Activated CD8-positive, alpha-beta memory T cell treated with anti-CD3 and anti-CD28 coated beads, Interleukin-2, amount 50 U/mL, for 24 hours (primary cell): Measurements from ENCODE around the gene DSPP.
"Not testable (repeated sequence)": the region's sequence is repeated elsewhere in the genome, so short reads cannot be mapped to it uniquely, and the experiment has no call there.

Source experiments
- DNase-seq: peaks from one replicate; pipeline ENCODE4 v3.0.0-alpha.2; 2020; ENCODE audit errors: extremely low read depth

Gene DSPP

DNA sequence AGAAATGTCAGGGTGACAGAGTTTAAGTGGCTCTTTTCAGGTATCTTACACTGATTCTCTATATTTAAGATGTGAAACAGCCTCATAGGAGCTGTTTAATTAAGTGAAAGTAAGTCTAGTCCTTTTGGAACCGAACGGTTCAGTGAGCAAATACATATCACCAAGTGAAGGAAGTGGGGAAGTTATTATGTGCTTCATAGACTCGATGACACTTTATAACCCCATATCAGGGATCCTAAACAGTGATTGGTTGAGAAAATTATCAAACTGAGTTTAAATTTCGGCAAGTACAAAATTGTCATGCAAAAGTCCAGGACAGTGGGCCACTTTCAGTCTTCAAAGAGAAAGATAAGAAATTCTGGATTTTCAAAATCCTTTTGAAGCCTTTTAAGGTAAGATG is at the start of gene DSPP:
DSPP (plus strand) TSS at position 301 of the 400 bp plus-strand sequence. CDS start 2,380 bp downstream, outside the sequence.
- DNase-seq: no peak

GRCh38 chr4:87559090-87559837 is 49.1 kb upstream of the DSPP start:
- no peak for DNase-seq

GRCh38 chr4:87560802-87561201 is 47.5 kb upstream of the DSPP start:
- no peak for DNase-seq

GRCh38 chr4:87565746-87566145 is 42.6 kb upstream of the DSPP start:
- no peak for DNase-seq

DNA sequence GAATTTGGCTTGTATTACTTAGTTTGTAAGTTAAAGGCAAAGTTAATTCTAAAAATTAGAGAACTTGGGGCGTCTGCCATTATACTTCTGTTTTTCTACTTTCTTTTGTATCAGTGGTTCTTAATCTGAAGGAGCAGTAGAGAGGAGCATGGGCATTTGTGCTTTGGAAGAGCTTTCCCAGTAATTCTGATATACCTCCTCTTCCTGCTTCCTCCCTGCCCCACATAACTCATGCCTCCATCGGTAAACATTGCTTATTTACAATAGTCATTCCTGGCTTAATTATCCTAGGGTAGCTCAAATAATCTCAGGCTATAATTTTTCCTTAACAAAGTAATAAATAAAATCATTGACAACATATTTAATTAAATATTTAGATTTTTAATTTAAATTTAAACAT is 42.1 kb upstream of the DSPP start:
- DNase-seq: no peak

DNA sequence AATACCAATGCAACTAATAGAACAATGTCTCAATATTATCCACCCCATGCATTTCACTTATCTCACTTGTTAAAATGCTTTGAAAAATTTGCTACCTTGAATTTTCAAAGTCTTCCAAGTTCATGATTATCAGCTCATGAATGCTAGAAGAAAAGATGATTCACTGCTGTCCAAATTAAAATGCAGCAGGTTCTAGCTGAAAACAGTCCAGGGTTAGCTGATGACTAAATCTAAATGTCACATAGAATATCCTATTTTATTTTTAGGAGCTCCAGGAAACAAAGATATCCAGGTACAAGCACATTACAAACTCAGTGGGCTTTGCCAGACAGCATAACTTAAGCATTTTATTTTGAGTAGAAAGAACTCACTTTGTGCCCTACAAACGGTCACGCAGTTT is 41.1 kb upstream of the DSPP start:
- no peak for DNase-seq

- DNase-seq: no peak
Observed at GRCh38 chr4:87570290-87570805, 38.0 kb upstream of the DSPP start.

DNA sequence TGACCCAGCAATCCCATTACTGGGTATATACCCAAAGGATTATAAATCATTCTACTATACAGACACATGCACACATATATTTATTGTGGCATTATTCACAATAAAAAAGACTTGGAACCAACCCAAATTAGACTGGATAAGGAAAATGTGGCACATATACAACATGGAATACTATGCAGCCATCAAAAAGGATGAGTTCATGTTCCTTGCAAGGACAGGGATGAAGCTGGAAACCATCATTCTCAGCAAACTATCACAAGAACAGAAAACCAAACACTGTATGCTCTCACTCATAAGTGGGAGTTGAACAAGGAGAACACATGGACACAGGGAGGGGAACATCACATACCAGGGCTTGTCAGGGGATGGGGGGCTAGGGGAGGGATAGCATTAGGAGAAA is 34.0 kb upstream of the DSPP start:
- DNase-seq: not testable (repeated sequence)

DNA sequence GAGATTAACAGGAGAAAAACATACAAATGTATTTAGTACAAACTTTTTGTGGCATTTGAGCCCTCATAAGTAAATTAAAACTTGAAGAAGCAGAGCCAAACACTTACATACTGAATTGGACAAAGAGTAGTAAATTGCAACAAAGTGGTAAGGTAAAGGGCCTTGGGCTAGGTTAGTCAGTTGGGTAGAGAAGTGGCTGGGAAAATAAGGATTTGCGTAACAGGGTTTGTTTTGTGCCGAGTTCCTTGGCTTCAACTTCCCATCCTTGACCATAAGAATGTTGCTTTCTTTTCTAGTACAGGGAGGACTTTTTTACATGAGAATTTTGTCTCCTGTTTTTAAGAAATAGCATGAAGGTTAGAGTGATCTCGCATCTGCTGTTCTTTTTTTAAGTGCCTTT is 33.3 kb upstream of the DSPP start:
- no peak for DNase-seq

DNA sequence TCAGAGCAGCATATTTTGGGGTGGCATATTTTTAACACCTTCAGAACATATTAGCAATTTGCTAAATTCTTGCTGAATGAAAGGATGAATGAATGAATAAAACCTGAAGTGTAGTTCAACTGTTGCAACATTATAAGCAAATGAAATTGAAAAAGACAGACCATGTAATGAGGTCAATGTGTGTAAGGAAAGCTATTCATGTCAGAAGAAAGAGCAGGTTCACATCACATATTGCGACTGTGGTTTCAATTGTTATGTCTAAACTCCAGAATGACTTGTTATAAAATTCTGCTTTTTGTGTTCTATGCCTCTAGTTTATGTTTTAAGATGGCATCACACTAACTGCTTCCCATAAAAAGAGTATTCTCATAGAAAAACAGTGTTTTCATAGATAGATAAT is 32.9 kb upstream of the DSPP start:
- DNase-seq: no peak

GRCh38 chr4:87575983-87576382 is 32.3 kb upstream of the DSPP start:
- no peak for DNase-seq

- no peak for DNase-seq
Observed at GRCh38 chr4:87579478-87579877, 28.9 kb upstream of the DSPP start.

DNA sequence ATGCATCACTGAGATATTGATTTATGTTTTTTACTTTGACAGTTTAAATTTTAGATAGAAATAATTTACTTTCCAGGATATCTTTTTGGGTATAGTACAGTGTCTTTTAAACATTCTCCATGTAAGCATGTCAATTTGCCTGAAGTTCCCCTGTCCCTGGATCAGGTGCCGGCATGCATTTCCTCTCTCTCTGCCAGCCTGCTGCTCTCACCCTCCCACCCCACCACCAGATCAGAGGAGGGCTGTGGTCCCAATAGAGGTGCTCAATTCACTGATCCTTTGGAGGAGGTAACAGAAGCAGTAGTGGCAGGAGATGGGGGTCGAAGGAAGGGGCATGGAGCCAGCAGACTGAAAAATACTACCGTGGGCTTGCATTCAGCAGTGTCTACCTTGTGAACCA is 28.3 kb upstream of the DSPP start:
- no peak for DNase-seq

GRCh38 chr4:87584222-87584908 is 24.0 kb upstream of the DSPP start:
- DNase-seq: no peak

DNA sequence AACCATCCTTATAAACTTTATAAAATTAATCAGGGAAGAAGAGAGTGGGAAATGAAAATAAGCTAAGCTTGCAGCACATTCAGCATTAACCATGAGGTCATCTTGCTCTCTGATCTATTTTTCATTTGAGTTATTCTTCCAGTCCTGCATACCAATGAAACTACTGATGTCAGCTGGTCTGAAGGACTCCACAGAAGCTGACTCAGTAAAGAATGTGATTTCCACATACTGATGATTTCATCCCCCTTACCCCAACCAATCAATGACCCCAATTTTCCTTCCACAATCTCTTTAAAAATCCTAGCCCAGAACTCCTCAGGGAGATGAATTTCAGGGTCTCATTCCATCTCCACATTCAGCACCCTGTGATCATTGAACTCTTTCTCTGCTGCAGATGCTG is 18.8 kb upstream of the DSPP start:
- DNase-seq: no peak

DNA sequence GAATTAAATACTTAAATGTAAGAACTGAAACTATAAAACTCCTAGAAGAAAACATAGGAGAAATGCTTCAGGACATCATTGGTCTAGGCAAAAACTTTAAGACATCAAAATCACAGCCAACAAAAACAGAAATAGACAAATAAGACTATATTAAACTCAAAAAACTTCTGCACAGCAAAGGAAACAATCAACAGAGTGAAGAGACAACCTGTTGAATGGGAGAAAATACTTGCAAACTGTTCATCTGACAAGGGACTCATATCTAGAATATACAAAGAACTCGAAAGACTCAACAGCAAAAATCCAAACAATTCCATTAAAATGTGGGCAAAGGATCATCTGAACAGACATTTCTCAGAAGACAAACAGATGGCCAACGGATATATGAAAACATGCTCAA is 16.2 kb upstream of the DSPP start:
- no peak for DNase-seq

GRCh38 chr4:87601361-87601760 is 7.0 kb upstream of the DSPP start:
- DNase-seq: no peak

DNA sequence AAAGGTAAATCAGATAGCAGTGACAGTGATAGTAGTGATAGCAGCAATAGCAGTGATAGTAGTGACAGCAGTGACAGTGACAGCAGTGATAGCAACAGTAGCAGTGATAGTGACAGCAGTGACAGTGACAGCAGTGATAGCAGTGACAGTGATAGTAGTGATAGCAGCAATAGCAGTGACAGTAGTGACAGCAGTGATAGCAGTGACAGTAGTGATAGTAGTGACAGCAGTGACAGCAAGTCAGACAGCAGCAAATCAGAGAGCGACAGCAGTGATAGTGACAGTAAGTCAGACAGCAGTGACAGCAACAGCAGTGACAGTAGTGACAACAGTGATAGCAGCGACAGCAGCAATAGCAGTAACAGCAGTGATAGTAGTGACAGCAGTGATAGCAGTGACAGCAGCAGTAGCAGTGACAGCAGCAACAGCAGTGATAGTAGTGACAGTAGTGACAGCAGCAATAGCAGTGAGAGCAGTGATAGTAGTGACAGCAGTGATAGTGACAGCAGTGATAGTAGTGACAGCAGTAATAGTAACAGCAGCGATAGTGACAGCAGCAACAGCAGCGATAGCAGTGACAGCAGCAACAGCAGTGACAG is 6.1 kb downstream of the DSPP start:
- DNase-seq: no peak

GRCh38 chr4:87616268-87616667 is 7.9 kb downstream of the DSPP start:
- no peak for DNase-seq

- DNase-seq: no peak
Observed at GRCh38 chr4:87620086-87620485, 11.8 kb downstream of the DSPP start.

DNA sequence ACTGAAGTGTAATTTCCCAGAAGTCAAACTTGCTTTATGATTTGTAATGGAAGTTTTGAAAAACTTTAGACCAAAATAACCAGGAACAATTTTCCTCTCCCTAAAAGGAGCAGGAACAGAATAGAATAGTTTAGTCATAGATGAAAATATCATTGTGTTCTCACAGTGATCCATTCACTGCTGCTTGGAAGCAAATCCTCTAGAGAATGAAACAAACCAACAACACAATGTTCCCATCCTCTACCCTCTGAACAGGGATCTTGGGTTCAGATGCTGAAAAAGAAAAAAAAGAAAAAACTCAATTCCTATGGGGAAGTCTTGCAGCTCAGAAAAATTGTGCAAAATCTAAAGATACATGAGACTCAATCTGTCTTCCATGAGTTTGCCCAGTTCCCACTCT is 12.2 kb downstream of the DSPP start:
- no peak for DNase-seq

- DNase-seq: no peak
Observed at GRCh38 chr4:87622303-87622702, 14.0 kb downstream of the DSPP start.

DNA sequence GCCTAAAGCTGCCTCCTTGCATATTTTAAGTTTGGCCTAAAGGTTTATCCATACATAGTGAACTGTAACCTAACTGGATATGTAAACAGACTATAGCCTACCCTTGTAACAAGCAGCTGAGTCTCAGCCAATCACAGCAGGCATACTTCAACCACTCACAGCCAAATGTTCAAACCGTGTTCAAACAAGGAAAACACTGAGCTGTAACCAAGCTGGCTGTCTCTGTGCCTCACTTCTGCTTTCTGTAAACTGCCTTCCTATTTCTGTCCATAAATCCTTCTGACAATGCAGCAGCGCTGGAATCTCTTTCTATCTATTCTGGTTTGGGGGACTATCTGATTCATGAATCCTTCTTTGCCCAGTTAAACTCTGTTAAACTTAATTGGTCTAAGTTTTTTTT is 16.4 kb downstream of the DSPP start:
- DNase-seq: no peak
